Loucy (cell line): Measurements from ENCODE around the gene PLIN4.

Experiments used
- EZH2phosphoT487 ChIP-seq: fragments of 200-600 bp; IDR thresholded peaks from 2 replicates; pipeline ENCODE4 v1.6.1; 2018; ENCODE audit warnings: antibody characterized with exemption, mild to moderate bottlenecking, moderate library complexity, borderline replicate concordance
- TF ChIP-seq, protein P1 (sequence below): fragments of 200-600 bp; sonication (generic); conservative IDR thresholded peaks from 2 replicates; pipeline ENCODE4 v1.5.1; 2014; ENCODE audit warnings: mild to moderate bottlenecking, antibody characterized with exemption, low read length

DNA sequence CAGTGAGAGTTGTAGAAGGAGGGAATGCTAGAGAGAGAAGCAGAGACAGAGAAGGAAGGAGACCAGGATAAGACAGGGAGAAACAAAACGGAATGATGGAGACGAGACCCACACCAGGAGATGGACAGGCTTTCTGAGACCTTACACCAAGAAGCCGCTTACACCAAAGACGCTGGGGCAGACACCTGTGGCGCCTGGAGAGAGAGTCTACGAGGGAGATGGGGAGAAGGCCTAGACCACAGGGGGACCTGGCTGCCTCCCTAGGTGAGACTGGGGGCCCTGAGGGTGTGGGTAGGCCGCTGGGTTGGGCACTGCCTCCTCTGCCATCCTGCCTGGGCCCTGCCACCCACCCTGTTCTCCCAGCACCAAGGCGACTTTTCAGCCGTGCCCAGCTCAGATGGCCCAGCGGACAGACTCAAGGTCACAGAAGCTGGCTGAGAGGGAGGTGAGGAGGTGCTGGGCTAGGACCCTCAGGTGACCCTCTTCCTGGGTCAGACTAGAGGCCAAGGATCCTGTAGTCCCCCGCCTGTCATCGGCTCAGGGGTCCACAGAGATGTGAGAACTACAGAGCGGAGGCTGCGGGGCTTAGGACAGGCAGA lies 11.7 kb upstream of the PLIN4 start:
- TF ChIP-seq, protein P1, sequence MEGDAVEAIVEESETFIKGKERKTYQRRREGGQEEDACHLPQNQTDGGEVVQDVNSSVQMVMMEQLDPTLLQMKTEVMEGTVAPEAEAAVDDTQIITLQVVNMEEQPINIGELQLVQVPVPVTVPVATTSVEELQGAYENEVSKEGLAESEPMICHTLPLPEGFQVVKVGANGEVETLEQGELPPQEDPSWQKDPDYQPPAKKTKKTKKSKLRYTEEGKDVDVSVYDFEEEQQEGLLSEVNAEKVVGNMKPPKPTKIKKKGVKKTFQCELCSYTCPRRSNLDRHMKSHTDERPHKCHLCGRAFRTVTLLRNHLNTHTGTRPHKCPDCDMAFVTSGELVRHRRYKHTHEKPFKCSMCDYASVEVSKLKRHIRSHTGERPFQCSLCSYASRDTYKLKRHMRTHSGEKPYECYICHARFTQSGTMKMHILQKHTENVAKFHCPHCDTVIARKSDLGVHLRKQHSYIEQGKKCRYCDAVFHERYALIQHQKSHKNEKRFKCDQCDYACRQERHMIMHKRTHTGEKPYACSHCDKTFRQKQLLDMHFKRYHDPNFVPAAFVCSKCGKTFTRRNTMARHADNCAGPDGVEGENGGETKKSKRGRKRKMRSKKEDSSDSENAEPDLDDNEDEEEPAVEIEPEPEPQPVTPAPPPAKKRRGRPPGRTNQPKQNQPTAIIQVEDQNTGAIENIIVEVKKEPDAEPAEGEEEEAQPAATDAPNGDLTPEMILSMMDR: no peak
- TF ChIP-seq EZH2phosphoT487: no peak
